A549 (cell line): ENCODE measurements around the gene EML1. TPM values are rescaled to one million over a fixed set of nuclear protein-coding genes. Genes with fewer than 3 reads are reported as not detected.

Experiments
- ATAC-seq, 2 experiments: fragments of 200-7000 bp in 1 of 2; fragments of >200 bp in 1 of 2; cut with Nextera tagmentation in 1 of 2; cut with Tn5 transposase in 1 of 2; 3 replicates each; pipeline versions ENCODE4 v1.8.0 to v1.9.1; 2018 to 2020; ENCODE audit warnings: mild to moderate bottlenecking in 1 of 2, moderate library complexity in 1 of 2
- CTCF ChIA-PET: fragments of 300-600 bp; sonication (Branson Sonifier 250); formaldehyde crosslinking; extraction: SDS; loops from one replicate; lab custom pipeline; 2021; ENCODE audit warnings: antibody characterized with exemption, inconsistent platforms; lab: Yijun Ruan, JAX
- POLR2A ChIA-PET: fragments of 350-600 bp; formaldehyde crosslinking; extraction: SDS; loops from one replicate; lab custom pipeline; 2021; ENCODE audit warnings: antibody characterized with exemption, inconsistent platforms; lab: Yijun Ruan, JAX
- DNase-seq, 2 experiments: peaks; one replicate each; pipeline versions ENCODE4 v3.0.0 to v3.0.0-alpha.2; 2011 to 2016; ENCODE audit warnings: low read depth in 1 of 2, low spot score in 1 of 2
- FAIRE-seq: peaks from 2 replicates; lab custom pipeline; 2011; peaks lifted over from hg19 to GRCh38; lab: Jason Lieb, UNC
- H3K27ac ChIP-seq, 2 experiments: fragments of >200 bp; sonication (Bioruptor Twin); formaldehyde crosslinking; 3 replicates each; pipeline ENCODE4 v1.5.1; 2016 to 2017
- H3K4me1 ChIP-seq: fragments of >200 bp; sonication (Bioruptor Twin); formaldehyde crosslinking; 3 replicates; pipeline ENCODE4 v1.6.1; 2016
- H3K4me2 ChIP-seq: fragments of >200 bp; sonication (Bioruptor Twin); formaldehyde crosslinking; 3 replicates; pipeline ENCODE4 v1.6.1; 2016
- H3K4me3 ChIP-seq: fragments of >200 bp; sonication (Bioruptor Twin); formaldehyde crosslinking; 3 replicates; pipeline ENCODE4 v1.5.1; 2016
- H3K9me3 ChIP-seq: fragments of >200 bp; sonication (Bioruptor Twin); formaldehyde crosslinking; 3 replicates; pipeline ENCODE4 v1.6.1; 2016
- ATOH8 ChIP-seq: fragments of 250-450 bp; sonication (Bioruptor Pico); IDR thresholded peaks from 2 replicates; pipeline ENCODE4 v1.5.0; 2020; ENCODE audit warnings: low read depth, mild to moderate bottlenecking, moderate library complexity
- BHLHE40 ChIP-seq: IDR thresholded peaks from 2 replicates; pipeline ENCODE4 v1.6.1; 2012; ENCODE audit warnings: low read depth, low read length, inconsistent platforms
- CBX2 ChIP-seq: fragments of 200-600 bp; sonication (generic); IDR thresholded peaks from 2 replicates; pipeline ENCODE4 v1.6.1; 2016; ENCODE audit warnings: low read depth, mild to moderate bottlenecking, borderline replicate concordance
- CBX8 ChIP-seq: fragments of 200-600 bp; sonication (generic); IDR thresholded peaks from 2 replicates; pipeline ENCODE4 v1.6.1; 2016
- CHD2 ChIP-seq: fragments of 150-350 bp; IDR thresholded peaks from 2 replicates; pipeline ENCODE4 v1.6.1; 2014; ENCODE audit warnings: low read length; ENCODE audit not compliant: partially characterized antibody
- EHF ChIP-seq: fragments of 250-450 bp; sonication (Bioruptor Pico); IDR thresholded peaks from 2 replicates; pipeline ENCODE4 v1.5.0; 2020; ENCODE audit warnings: mild to moderate bottlenecking
- EP300 ChIP-seq, 2 experiments: fragments of >200 bp; sonication (Bioruptor Twin); formaldehyde crosslinking; IDR thresholded peaks; 2 replicates in 1 of 2; 3 replicates in 1 of 2; pipeline ENCODE4 v1.6.1; 2016 to 2017
- FOXS1 ChIP-seq: fragments of 250-450 bp; sonication (Bioruptor Pico); IDR thresholded peaks from 2 replicates; pipeline ENCODE4 v1.5.0; 2020; ENCODE audit warnings: mild to moderate bottlenecking, moderate library complexity
- GATA3 ChIP-seq: IDR thresholded peaks from 2 replicates; pipeline ENCODE4 v1.6.1; 2012; ENCODE audit warnings: borderline replicate concordance
- HDAC2 ChIP-seq: fragments of 200-600 bp; sonication (generic); IDR thresholded peaks from 2 replicates; pipeline ENCODE4 v1.6.1; 2016
- HEYL ChIP-seq: fragments of 250-450 bp; sonication (Bioruptor Pico); IDR thresholded peaks from 2 replicates; pipeline ENCODE4 v1.8.0; 2021; ENCODE audit warnings: mild to moderate bottlenecking, moderate library complexity
- HMGXB4 ChIP-seq: fragments of 250-450 bp; sonication (Bioruptor Pico); IDR thresholded peaks from 2 replicates; pipeline ENCODE4 v1.5.0; 2021; ENCODE audit warnings: mild to moderate bottlenecking, moderate library complexity, borderline replicate concordance
- HOXB13 ChIP-seq: fragments of 250-450 bp; sonication (Bioruptor Pico); IDR thresholded peaks from 2 replicates; pipeline ENCODE4 v1.5.0; 2020; ENCODE audit warnings: low read depth, mild to moderate bottlenecking, moderate library complexity
- HOXB5 ChIP-seq: fragments of 250-450 bp; sonication (Bioruptor Pico); IDR thresholded peaks from 2 replicates; pipeline ENCODE4 v1.5.0; 2020; ENCODE audit warnings: mild to moderate bottlenecking, moderate library complexity
- JUN ChIP-seq, 2 experiments: fragments of >200 bp; sonication (Bioruptor Twin); formaldehyde crosslinking; IDR thresholded peaks; 2 replicates in 1 of 2; 3 replicates in 1 of 2; pipeline ENCODE4 v1.6.1; 2016 to 2017
- JUNB ChIP-seq: fragments of >200 bp; sonication (Bioruptor Twin); formaldehyde crosslinking; IDR thresholded peaks from 2 replicates; pipeline ENCODE4 v1.6.1; 2016
- MAZ ChIP-seq: fragments of 150-350 bp; IDR thresholded peaks from 2 replicates; pipeline ENCODE4 v1.6.1; 2014; ENCODE audit warnings: antibody characterized with exemption, low read depth, low read length, borderline replicate concordance
- MYC ChIP-seq: IDR thresholded peaks from 2 replicates; pipeline ENCODE4 v1.6.1; 2012; ENCODE audit warnings: mild to moderate bottlenecking, inconsistent platforms, low read length, improper control_type of control experiment, borderline replicate concordance
- RARB ChIP-seq: fragments of 250-450 bp; sonication (Bioruptor Pico); IDR thresholded peaks from 2 replicates; pipeline ENCODE4 v1.8.0; 2021; ENCODE audit warnings: mild to moderate bottlenecking, moderate library complexity
- REST ChIP-seq: fragments of 200-600 bp; sonication (generic); IDR thresholded peaks from 2 replicates; pipeline ENCODE4 v1.6.1; 2016; ENCODE audit warnings: antibody characterized with exemption, mild to moderate bottlenecking, moderate library complexity
- RFX5 ChIP-seq: fragments of 450-650 bp; IDR thresholded peaks from 2 replicates; pipeline ENCODE4 v1.7.1; 2014; ENCODE audit warnings: antibody characterized with exemption, mild to moderate bottlenecking, moderate library complexity
- TFCP2L1 ChIP-seq: fragments of 250-450 bp; sonication (Bioruptor Pico); IDR thresholded peaks from 2 replicates; pipeline ENCODE4 v1.5.0; 2021; ENCODE audit warnings: mild to moderate bottlenecking
- USF2 ChIP-seq: fragments of 450-650 bp; IDR thresholded peaks from 2 replicates; pipeline ENCODE4 v1.6.1; 2014; ENCODE audit warnings: antibody characterized with exemption
- ZC3H11A ChIP-seq: fragments of 450-650 bp; IDR thresholded peaks from 2 replicates; pipeline ENCODE4 v1.6.1; 2014; ENCODE audit warnings: antibody characterized with exemption, mild to moderate bottlenecking
- ZFP36 ChIP-seq: fragments of 450-650 bp; IDR thresholded peaks from 2 replicates; pipeline ENCODE4 v1.6.1; 2014; ENCODE audit warnings: borderline replicate concordance; ENCODE audit not compliant: partially characterized antibody
- ZSCAN20 ChIP-seq: fragments of 250-450 bp; sonication (Bioruptor Pico); IDR thresholded peaks from 2 replicates; pipeline ENCODE4 v1.8.0; 2022; ENCODE audit warnings: mild to moderate bottlenecking, moderate library complexity
- whole genome bisulfite sequencing: methylation state at CpG from one replicate; pipeline ENCODE4 v1.1.6; 2017; ENCODE audit errors: missing lambda C conversion rate; 5-methylcytosine and 5-hydroxymethylcytosine counted together
- polyA plus RNA-seq, 4 experiments: library from polyadenylated mRNA; depleted of rRNA in 3 of 4; stranded (reverse); fragments of >200 nt; fragmentation: RNase III in 1 of 4; extraction: RNeasy Plus Mini Kit Qiagen cat#74134 plus additional on column Dnase treatment in 1 of 4; gene quantifications; 2 replicates in 3 of 4; 3 replicates in 1 of 4; pipeline ENCODE4 v1.2.3, GENCODE V29; 2011 to 2017

EML1 gene
- polyA plus RNA-seq, 2 of the 4 experiments (the other 2 are of a cell fraction): 29.7 to 30.8 TPM

- 91% methylated on average over 9 of the region's 10 CpGs for WGBS
- Histone ChIP-seq H3K4me1 (peaks cover 3% of the 10 kb centered on the region; the same call in 2 of the 3 replicates), H3K27ac (no peak overlapping the region), H3K4me3 (no peak overlapping the region), H3K4me2 (no peak overlapping the region), H3K9me3 (no peaks in the 10 kb centered on the region)
- ChIA-PET POLR2A (no interaction called here), CTCF (interaction anchor here (1.0 to 4.6 kb wide), 5 partner anchors 9 to 78 kb away, joined by 3 to 23 read pairs (median 7); partner anchors contain the start of gene EML1)
- TF ChIP-seq FOXS1 (no peak), BHLHE40 (no peak), HOXB5 (CRISPR knock-in tag) (no peak), JUN (IDR thresholded peaks at IDR 0.05) (no peak), GATA3 (no peak), EHF (no peak), CHD2 (no peak), CBX2 (no peak), ZSCAN20 (CRISPR knock-in tag) (no peak), RARB (no peak), HOXB13 (CRISPR knock-in tag) (no peak), USF2 (no peak), TFCP2L1 (no peak), CBX8 (no peak)
- FAIRE-seq (no peak), DNase-seq (peak; percentile 9 to 50), ATAC-seq (peak; percentile 91 to 94)
Observed at GRCh38 chr14:99807413-99808153, 14.4 kb downstream of the EML1 start.

- no peak for DNase-seq
- no peaks in the 10 kb centered on the region for H3K4me1 ChIP-seq
- no peak overlapping the region for H3K27ac ChIP-seq
- no peak for TF ChIP-seq JUNB
- no peak for TF ChIP-seq ZC3H11A
- no peak for TF ChIP-seq REST
- no peak for TF ChIP-seq MAZ
- TF ChIP-seq MYC: no peak
- TF ChIP-seq HEYL (CRISPR knock-in tag): no peak
- TF ChIP-seq HDAC2: no peak
- TF ChIP-seq USF2: no peak
- TF ChIP-seq ZFP36: no peak
- no peak for TF ChIP-seq EP300 (IDR thresholded peaks at IDR 0.05)
- TF ChIP-seq RFX5: no peak
- TF ChIP-seq ATOH8 (CRISPR knock-in tag): no peak
- no peak for TF ChIP-seq EHF
- TF ChIP-seq HMGXB4 (CRISPR knock-in tag): no peak
- TF ChIP-seq CBX8: no peak
- TF ChIP-seq ZSCAN20 (CRISPR knock-in tag): no peak
- TF ChIP-seq, all 56 proteins: peak for 0
- ATAC-seq (no peak), FAIRE-seq (no peak)
- CTCF ChIA-PET: interaction anchor here (1.0 to 4.6 kb wide), 5 partner anchors 9 to 78 kb away, joined by 3 to 23 read pairs (median 7); partner anchors contain the start of gene EML1
- no peaks in the 10 kb centered on the region for H3K9me3 ChIP-seq
- no peak overlapping the region for H3K4me2 ChIP-seq
- POLR2A ChIA-PET: no interaction called here
- WGBS: 82% methylated on average over 5 of the region's 5 CpGs
- no peak overlapping the region for H3K4me3 ChIP-seq
Observed at GRCh38 chr14:99808154-99808505, 14.9 kb downstream of the EML1 start.
